Measurements from ENCODE around the gene ZNF445. TPM values are rescaled to one million over a fixed set of nuclear protein-coding genes. Genes with fewer than 3 reads are reported as not detected.

The ZNF445 gene
- total RNA-seq, 4 donors from 2014 or later: 5.7 to 19.8 (median 7.8) TPM

DNA sequence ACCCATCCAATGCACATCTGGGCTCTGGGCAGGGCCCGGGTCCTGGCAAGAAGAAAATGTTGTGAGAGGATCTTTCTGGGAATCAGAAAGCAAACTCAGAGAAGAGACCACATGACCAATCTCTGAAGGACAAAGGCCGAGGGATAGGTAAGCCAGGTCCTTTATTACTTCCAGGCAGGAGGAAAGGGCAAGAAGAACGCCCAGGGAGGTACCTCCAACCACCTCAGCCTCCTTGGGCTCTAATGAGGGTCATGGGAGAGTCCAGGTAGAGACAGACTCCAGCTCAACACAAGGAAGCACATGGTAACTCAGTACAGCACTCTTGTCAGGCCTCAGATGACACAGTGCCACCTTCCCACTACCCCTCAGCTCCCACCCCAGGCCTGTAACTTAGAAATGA, 26.0 kb downstream of the ZNF445 start:
- H3K36me3 ChIP-seq: peaks cover 91% of the 10 kb centered on the region
- H3K27ac ChIP-seq: no peak overlapping the region
- DNase-seq (ENCODE audit: low spot score in 2 of 2): no peak
- no peaks in the 10 kb centered on the region for H3K27me3 ChIP-seq
- no peaks in the 10 kb centered on the region for H3K4me1 ChIP-seq
- H3K4me3 ChIP-seq: no peak overlapping the region
- H3K9me3 ChIP-seq: no peaks in the 10 kb centered on the region
- 83% methylated on average over 3 of the region's 3 CpGs for WGBS
- no peak for TF ChIP-seq POLR2A (IDR thresholded peaks at IDR 0.05)
- TF ChIP-seq POLR2AphosphoS5 (IDR thresholded peaks at IDR 0.05): no peak
- TF ChIP-seq, protein P1, sequence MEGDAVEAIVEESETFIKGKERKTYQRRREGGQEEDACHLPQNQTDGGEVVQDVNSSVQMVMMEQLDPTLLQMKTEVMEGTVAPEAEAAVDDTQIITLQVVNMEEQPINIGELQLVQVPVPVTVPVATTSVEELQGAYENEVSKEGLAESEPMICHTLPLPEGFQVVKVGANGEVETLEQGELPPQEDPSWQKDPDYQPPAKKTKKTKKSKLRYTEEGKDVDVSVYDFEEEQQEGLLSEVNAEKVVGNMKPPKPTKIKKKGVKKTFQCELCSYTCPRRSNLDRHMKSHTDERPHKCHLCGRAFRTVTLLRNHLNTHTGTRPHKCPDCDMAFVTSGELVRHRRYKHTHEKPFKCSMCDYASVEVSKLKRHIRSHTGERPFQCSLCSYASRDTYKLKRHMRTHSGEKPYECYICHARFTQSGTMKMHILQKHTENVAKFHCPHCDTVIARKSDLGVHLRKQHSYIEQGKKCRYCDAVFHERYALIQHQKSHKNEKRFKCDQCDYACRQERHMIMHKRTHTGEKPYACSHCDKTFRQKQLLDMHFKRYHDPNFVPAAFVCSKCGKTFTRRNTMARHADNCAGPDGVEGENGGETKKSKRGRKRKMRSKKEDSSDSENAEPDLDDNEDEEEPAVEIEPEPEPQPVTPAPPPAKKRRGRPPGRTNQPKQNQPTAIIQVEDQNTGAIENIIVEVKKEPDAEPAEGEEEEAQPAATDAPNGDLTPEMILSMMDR (IDR thresholded peaks at IDR 0.05): no peak
- no peak for TF ChIP-seq EP300 (IDR thresholded peaks at IDR 0.05)

- 97% methylated on average over 5 of the region's 5 CpGs for WGBS
- Histone ChIP-seq H3K9me3 (no peaks in the 10 kb centered on the region), H3K4me1 (no peaks in the 10 kb centered on the region), H3K27ac (no peak overlapping the region), H3K36me3 (peaks cover 72% of the 10 kb centered on the region), H3K4me3 (no peak overlapping the region), H3K27me3 (no peaks in the 10 kb centered on the region)
- DNase-seq (ENCODE audit: low spot score in 2 of 2): no peak
- TF ChIP-seq POLR2AphosphoS5 (IDR thresholded peaks at IDR 0.05) (no peak), EP300 (IDR thresholded peaks at IDR 0.05) (no peak), POLR2A (IDR thresholded peaks at IDR 0.05) (no peak)
- TF ChIP-seq, protein P1 (IDR thresholded peaks at IDR 0.05): no peak
Measured at GRCh38 chr3:44446929-44447328, 30.5 kb downstream of the ZNF445 start.

GRCh38 chr3:44445786-44446185, 31.7 kb downstream of the ZNF445 start:
- H3K4me3 ChIP-seq: no peak overlapping the region
- 98% methylated on average over 5 of the region's 5 CpGs for WGBS
- H3K9me3 ChIP-seq: no peaks in the 10 kb centered on the region
- DNase-seq (ENCODE audit: low spot score in 2 of 2): no peak
- TF ChIP-seq, protein P1 (IDR thresholded peaks at IDR 0.05): no peak
- TF ChIP-seq POLR2A (IDR thresholded peaks at IDR 0.05) (no peak), EP300 (IDR thresholded peaks at IDR 0.05) (no peak), POLR2AphosphoS5 (IDR thresholded peaks at IDR 0.05) (no peak)
- H3K36me3 ChIP-seq: peaks cover 62% of the 10 kb centered on the region
- no peaks in the 10 kb centered on the region for H3K27me3 ChIP-seq
- peaks cover 5% of the 10 kb centered on the region for H3K4me1 ChIP-seq
- H3K27ac ChIP-seq: no peak overlapping the region

- DNase-seq (ENCODE audit: low spot score in 2 of 2): no peak
- 95% methylated on average over 7 of the region's 7 CpGs for WGBS
Measured at GRCh38 chr3:44444896-44445691, 32.4 kb downstream of the ZNF445 start.

GRCh38 chr3:44444437-44444836, 33.0 kb downstream of the ZNF445 start:
- no peak overlapping the region for H3K27ac ChIP-seq
- no peaks in the 10 kb centered on the region for H3K27me3 ChIP-seq
- TF ChIP-seq EP300 (IDR thresholded peaks at IDR 0.05) (no peak), POLR2A (IDR thresholded peaks at IDR 0.05) (no peak), POLR2AphosphoS5 (IDR thresholded peaks at IDR 0.05) (no peak)
- TF ChIP-seq, protein P1 (IDR thresholded peaks at IDR 0.05): no peak
- H3K4me3 ChIP-seq: no peak overlapping the region
- WGBS: 100% methylated on average over 1 of the region's 2 CpGs
- DNase-seq (ENCODE audit: low spot score in 2 of 2): no peak
- peaks cover 9% of the 10 kb centered on the region for H3K4me1 ChIP-seq
- H3K9me3 ChIP-seq: no peaks in the 10 kb centered on the region
- peaks cover 48% of the 10 kb centered on the region for H3K36me3 ChIP-seq

More at GRCh38 chr3:44444896-44445691, 32.4 kb downstream of the ZNF445 start:
- H3K27ac ChIP-seq: no peak overlapping the region
- H3K36me3 ChIP-seq: peaks cover 55% of the 10 kb centered on the region
- no peak overlapping the region for H3K4me3 ChIP-seq
- H3K4me1 ChIP-seq: peaks cover 7% of the 10 kb centered on the region
- TF ChIP-seq, protein P1 (IDR thresholded peaks at IDR 0.05): no peak
- TF ChIP-seq EP300 (IDR thresholded peaks at IDR 0.05) (no peak), POLR2A (IDR thresholded peaks at IDR 0.05) (no peak), POLR2AphosphoS5 (IDR thresholded peaks at IDR 0.05) (no peak)
- no peaks in the 10 kb centered on the region for H3K27me3 ChIP-seq
- H3K9me3 ChIP-seq: no peaks in the 10 kb centered on the region
